Measurements from ENCODE around the gene DNAJC5.

Gene DNAJC5

GRCh38 chr20:63945921-63946920, 51.3 kb downstream of the DNAJC5 start:
- no peaks in the 10 kb centered on the region for H3K4me1 ChIP-seq (ENCODE audit: low read depth, poor library complexity, severe bottlenecking)
- H3K27me3 ChIP-seq (ENCODE audit: insufficient read depth, low read depth) = no peaks in the 10 kb centered on the region
- no peak overlapping the region for H3K4me2 ChIP-seq
- H3K36me3 ChIP-seq (ENCODE audit: insufficient read depth) = no peaks in the 10 kb centered on the region
- peaks cover 43% of the 10 kb centered on the region for H3K79me2 ChIP-seq (ENCODE audit: insufficient read depth, low read depth)
- no peak overlapping the region for H3K9ac ChIP-seq
- no peak overlapping the region for H2AFZ ChIP-seq (ENCODE audit: low read depth)
- TF ChIP-seq, protein P1, sequence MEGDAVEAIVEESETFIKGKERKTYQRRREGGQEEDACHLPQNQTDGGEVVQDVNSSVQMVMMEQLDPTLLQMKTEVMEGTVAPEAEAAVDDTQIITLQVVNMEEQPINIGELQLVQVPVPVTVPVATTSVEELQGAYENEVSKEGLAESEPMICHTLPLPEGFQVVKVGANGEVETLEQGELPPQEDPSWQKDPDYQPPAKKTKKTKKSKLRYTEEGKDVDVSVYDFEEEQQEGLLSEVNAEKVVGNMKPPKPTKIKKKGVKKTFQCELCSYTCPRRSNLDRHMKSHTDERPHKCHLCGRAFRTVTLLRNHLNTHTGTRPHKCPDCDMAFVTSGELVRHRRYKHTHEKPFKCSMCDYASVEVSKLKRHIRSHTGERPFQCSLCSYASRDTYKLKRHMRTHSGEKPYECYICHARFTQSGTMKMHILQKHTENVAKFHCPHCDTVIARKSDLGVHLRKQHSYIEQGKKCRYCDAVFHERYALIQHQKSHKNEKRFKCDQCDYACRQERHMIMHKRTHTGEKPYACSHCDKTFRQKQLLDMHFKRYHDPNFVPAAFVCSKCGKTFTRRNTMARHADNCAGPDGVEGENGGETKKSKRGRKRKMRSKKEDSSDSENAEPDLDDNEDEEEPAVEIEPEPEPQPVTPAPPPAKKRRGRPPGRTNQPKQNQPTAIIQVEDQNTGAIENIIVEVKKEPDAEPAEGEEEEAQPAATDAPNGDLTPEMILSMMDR (conservative IDR thresholded peaks at IDR 0.05; ENCODE audit: low read depth, low read length) = no peak
- H3K27ac ChIP-seq = no peak overlapping the region
- H3K4me3 ChIP-seq (IDR thresholded peaks at IDR 0.05; ENCODE audit: insufficient read depth, low read depth, low read length) = no peak overlapping the region
- H4K20me1 ChIP-seq (ENCODE audit: insufficient read depth) = peaks cover 9% of the 10 kb centered on the region; the same call in 1 of the 2 replicates

- no peaks in the 10 kb centered on the region for H3K27me3 ChIP-seq (ENCODE audit: insufficient read depth, low read depth)
- H3K79me2 ChIP-seq (ENCODE audit: insufficient read depth, low read depth) = peaks cover 52% of the 10 kb centered on the region
- H2AFZ ChIP-seq (ENCODE audit: low read depth) = no peak overlapping the region
- TF ChIP-seq, protein P1 (conservative IDR thresholded peaks at IDR 0.05; ENCODE audit: low read depth, low read length) = no peak
- H4K20me1 ChIP-seq (ENCODE audit: insufficient read depth) = peaks cover 9% of the 10 kb centered on the region; the same call in 1 of the 2 replicates
- no peak overlapping the region for H3K27ac ChIP-seq
- H3K4me2 ChIP-seq = no peak overlapping the region
- H3K9ac ChIP-seq = no peak overlapping the region
- no peaks in the 10 kb centered on the region for H3K36me3 ChIP-seq (ENCODE audit: insufficient read depth)
- no peak overlapping the region for H3K4me3 ChIP-seq (IDR thresholded peaks at IDR 0.05; ENCODE audit: insufficient read depth, low read depth, low read length)
- no peaks in the 10 kb centered on the region for H3K4me1 ChIP-seq (ENCODE audit: low read depth, poor library complexity, severe bottlenecking)
Measured at GRCh38 chr20:63946986-63947637, 52.2 kb downstream of the DNAJC5 start.

- Histone ChIP-seq H3K4me1 (ENCODE audit: low read depth, poor library complexity, severe bottlenecking) (peaks cover 3% of the 10 kb centered on the region), H3K79me2 (ENCODE audit: insufficient read depth, low read depth) (peaks cover 59% of the 10 kb centered on the region), H3K27ac (no peak overlapping the region), H3K4me2 (no peak overlapping the region), H3K9ac (no peak overlapping the region), H2AFZ (ENCODE audit: low read depth) (no peak overlapping the region), H3K36me3 (ENCODE audit: insufficient read depth) (no peaks in the 10 kb centered on the region), H3K27me3 (ENCODE audit: insufficient read depth, low read depth) (no peaks in the 10 kb centered on the region), H3K4me3 (IDR thresholded peaks at IDR 0.05; ENCODE audit: insufficient read depth, low read depth, low read length) (no peak overlapping the region), H4K20me1 (ENCODE audit: insufficient read depth) (peaks cover 12% of the 10 kb centered on the region; the same call in 1 of the 2 replicates)
- TF ChIP-seq, protein P1 (conservative IDR thresholded peaks at IDR 0.05; ENCODE audit: low read depth, low read length) = no peak
Measured at GRCh38 chr20:63947638-63948456, 52.9 kb downstream of the DNAJC5 start.

- TF ChIP-seq, protein P1 (conservative IDR thresholded peaks at IDR 0.05; ENCODE audit: low read depth, low read length) = no peak
- Histone ChIP-seq H3K27me3 (ENCODE audit: insufficient read depth, low read depth) (no peaks in the 10 kb centered on the region), H3K4me2 (no peak overlapping the region), H3K4me3 (IDR thresholded peaks at IDR 0.05; ENCODE audit: insufficient read depth, low read depth, low read length) (no peak overlapping the region), H4K20me1 (ENCODE audit: insufficient read depth) (peaks cover 17% of the 10 kb centered on the region; the same call in 1 of the 2 replicates), H3K36me3 (ENCODE audit: insufficient read depth) (no peaks in the 10 kb centered on the region), H3K9ac (no peak overlapping the region), H3K4me1 (ENCODE audit: low read depth, poor library complexity, severe bottlenecking) (peaks cover 16% of the 10 kb centered on the region), H3K27ac (no peak overlapping the region), H3K79me2 (ENCODE audit: insufficient read depth, low read depth) (peaks cover 89% of the 10 kb centered on the region), H2AFZ (ENCODE audit: low read depth) (no peak overlapping the region)
Measured at GRCh38 chr20:63950701-63951397, 55.9 kb downstream of the DNAJC5 start.
